Central memory CD4-positive, alpha-beta T cell (primary cell): Measurements from ENCODE around the gene ARL5A.
"Not testable (repeated sequence)": the region's sequence is repeated elsewhere in the genome, so short reads cannot be mapped to it uniquely, and the experiment has no call there.

Source experiments
- DNase-seq: peaks from one replicate; pipeline ENCODE4 v3.0.0; 2022
- total RNA-seq, 3 experiments: gene quantifications; one replicate each; lab custom pipeline; 2026; lab: John Stamatoyannopoulos, UW

ARL5A gene
- total RNA-seq: 31.4 to 105 (median 67.2) reads per million in 3 experiments

- peak; percentile 95 for DNase-seq
Measured at GRCh38 chr2:151828143-151828889, at the start of gene ARL5A. Gene ARL5A, minus strand, starts transcription at chr2:151828421. Its CDS starts 245 bp downstream, at chr2:151828176.

DNA sequence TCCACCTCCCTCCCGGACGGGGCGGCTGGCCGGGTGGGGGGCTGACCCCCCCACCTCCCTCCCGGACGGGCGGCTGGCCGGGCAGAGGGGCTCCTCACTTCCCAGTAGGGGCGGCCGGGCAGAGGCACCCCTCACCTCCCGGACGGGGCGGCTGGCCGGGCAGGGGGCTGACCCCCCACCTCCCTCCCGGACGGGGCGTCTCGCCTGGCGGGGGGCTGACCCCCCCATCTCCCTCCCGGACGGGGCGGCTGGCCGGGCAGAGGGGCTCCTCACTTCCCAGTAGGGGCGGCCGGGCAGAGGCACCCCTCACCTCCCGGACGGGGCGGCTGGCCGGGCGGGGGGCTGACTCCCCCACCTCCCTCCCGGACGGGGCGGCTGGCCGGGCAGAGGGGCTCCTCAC is 47.4 kb upstream of the ARL5A start:
- not testable (repeated sequence) for DNase-seq

DNA sequence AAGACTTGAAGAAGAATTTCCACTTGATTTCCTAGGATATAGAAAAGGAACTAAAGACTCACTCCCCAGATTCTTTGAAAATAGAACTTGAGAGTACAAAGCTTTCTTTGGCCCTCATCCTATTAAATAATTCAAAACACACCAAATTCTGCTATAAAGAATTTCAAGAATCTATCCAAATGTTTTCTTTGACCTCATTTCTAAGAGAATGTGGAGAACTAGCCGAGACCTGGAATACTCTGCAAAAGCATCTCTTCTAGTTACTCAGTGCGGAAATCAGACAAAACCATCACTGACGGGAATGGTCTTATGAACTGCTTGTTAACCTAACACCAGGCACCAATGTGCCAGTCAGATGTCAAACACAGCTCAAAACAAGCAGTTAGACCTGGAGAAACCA is 44.2 kb upstream of the ARL5A start:
- DNase-seq: no peak

GRCh38 chr2:151869291-151869690 is 41.1 kb upstream of the ARL5A start:
- no peak for DNase-seq

DNA sequence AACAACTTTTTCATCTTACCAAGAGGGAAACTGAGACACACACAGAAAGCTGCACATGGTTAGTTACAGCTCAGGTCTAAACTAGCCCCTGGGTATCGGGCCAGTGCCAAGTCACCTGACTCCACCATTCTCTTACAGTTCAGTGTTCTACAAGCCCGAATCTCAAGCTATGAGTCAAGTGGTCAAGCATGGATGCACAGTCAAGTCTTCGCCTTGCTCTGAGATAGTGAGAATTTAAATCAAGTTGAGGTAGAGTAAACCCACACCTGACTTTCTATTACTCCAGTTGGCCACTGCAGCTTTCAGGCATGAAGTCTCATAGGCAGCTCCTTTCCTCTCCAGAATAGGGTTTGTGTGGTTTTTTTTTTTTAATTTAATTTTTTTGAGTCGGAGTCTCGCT is 34.5 kb upstream of the ARL5A start:
- no peak for DNase-seq

DNA sequence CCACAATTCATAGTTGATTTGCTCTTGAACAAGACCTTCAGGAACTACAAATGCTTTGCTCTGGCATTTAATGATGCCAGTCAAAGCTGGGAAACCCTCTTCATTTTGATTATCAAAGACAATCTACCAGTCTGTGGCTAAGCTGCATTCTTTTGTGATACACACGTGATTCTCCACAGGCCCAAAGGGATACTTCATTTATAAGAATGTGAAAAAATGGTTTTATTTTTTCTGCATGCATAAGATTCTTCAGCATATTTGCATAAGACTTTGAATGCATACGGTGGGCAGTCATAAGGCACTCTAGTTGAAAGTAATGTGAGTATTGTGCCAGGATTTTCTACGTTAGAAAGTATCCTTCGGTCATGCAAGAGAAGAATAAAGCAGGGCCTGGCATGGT is 33.0 kb upstream of the ARL5A start:
- DNase-seq: no peak

DNA sequence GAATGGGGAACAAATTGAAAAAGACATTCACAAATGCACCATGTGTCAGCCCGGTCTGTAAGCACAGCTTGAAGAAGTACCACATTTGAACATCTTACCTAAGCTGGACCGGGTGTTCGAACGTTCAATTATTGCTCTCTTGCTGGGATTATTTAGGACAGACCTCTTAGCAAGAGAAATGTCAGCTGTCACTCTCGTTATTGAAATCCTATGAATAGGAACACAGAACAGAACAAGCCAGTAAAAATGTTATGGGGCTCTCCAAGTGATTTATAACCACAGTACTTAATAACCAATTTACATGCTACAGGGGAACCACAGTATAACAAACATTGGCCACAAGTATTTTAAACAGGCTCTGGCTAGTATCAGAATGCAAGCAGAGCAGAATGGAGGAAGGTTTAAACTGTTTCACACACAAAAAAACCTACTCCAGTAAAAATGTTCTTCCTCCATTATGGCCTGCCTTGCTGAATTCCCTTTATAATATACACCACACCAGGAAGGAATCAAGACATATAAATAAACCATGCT is 32.5 kb upstream of the ARL5A start:
- no peak for DNase-seq

GRCh38 chr2:151860210-151860609 is 32.0 kb upstream of the ARL5A start:
- no peak for DNase-seq

DNA sequence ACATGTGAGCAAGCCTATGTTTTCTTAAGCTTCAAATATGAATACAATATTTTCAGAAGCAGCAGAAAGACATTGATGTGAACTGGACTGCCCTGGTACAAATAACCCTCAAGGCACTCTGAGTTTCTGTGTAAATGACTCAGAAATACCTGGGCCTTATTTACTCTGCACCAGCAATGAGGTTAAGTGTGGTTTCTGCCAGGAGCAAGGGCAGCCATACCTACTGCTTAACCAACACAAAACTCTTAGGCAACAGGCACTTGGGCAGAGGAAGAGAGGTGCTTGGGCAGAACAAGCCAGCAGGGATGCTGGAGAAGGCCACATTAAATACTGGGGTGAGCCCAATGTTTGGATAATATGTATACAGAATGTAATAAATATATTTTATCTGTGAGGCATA is 29.4 kb upstream of the ARL5A start:
- no peak for DNase-seq

DNA sequence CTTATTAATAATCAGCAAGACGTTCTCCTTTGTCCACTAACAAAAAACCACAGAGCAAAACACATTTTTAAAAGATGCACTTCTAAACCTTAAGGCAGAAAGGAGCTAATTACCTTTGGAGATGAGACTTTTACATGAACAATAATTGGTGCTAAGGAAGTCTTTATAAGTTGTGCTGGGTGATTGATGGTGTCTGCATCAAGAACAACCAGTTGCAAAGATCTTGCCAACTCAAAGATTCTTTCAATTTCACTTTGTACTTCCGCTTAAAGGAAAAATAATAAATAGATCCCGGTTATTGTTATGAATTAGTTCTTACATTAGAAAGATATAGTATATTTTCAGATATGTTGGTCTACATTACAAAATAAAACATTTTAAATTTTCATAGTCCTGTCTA is 26.9 kb upstream of the ARL5A start:
- no peak for DNase-seq

DNA sequence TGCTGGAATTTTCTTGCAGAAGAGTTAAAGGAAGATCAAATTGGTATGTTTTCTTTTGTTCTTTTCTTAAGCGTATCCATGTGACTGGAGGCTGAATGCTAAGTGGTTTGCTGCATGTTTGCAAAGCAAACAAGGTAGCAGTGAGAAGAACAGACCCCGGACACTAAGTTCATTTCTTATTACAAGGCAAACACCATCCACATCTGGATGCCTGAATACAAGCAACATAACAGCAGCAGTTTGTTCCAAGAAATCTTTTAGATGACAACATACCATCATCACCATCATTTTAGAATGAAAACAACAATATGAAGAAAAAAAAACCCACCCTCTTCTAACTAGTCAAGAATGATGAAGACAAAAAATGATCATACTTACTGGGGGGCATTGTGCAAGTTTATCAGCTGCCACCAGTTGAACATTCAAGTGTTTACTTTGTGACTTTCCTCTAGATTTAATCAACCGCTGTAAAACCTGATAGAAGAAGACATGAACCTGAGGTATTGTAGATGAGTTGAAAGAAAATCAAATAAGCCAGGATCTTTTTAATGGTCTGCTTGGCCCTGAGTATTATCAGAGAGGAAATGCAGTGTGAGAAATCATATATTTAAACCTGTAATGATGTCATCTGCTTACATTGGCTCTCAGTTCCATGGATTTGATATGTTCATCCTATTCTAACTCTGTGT is 25.0 kb upstream of the ARL5A start:
- DNase-seq: no peak

DNA sequence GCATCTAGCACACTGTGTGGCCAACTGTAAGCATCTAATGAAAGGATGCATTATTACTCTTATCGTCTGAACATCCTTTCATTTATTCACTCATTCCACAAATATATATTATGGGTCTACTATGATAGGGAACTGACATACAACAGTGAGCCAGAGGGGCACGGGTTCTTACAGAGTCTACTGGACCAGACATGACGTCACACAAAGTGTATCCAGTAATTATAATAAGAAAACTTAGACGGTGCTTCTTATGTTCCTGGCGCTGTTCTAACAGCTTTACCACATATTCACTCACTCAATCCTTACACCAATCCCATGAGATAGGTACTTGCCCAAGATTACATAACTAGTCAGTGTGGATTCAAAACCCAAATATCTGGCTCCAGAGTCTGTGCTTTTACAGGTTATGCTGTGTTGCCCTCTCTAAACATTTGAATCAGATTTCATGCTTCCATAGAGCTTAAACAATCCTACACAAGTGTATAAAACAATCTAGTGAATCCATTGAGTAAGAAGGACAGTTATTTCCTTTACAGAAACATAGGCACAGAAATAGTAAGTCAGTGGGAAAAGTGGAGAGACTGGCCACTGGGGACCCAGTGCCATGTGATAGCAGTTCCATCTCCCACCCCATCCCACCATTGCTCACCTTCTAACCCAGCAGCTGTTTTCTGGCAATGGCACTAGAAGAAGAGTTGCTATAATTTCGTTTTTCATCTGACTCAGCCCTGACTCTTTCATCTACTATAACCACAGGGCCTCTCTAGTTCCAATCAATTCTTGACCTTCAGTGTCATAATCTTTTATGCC is 24.2 kb upstream of the ARL5A start:
- DNase-seq: no peak

- DNase-seq: no peak
Measured at GRCh38 chr2:151851761-151852160, 23.5 kb upstream of the ARL5A start.

DNA sequence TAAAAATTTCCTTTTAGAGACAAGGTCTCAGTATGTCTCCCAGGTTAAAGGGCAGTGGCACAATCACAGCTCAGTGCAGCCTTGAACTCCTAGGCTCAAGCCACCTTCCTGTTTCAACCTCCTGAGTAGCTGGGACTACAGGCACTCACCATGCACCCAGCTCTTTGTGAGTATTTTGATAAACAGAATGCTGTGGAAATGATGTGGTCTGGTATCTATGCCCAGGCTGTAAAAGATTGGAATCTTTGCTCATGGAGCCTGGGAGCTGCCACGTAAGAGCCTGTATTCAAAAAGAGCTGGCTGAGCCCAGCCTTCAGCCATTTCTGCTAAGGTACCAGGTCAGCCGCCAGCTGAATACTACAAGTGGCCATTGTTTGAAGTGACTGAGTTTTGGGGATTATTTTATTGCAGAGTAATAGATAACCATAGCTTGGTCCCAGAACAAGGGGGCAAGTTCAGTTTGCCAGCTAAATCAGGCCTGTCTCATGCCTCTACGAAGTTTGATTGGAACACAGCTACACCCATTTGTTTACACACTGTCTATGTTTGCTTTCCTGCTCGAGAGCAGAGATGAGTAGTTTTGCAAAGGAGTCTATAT is 21.3 kb upstream of the ARL5A start:
- no peak for DNase-seq

GRCh38 chr2:151845884-151846283 is 17.7 kb upstream of the ARL5A start:
- DNase-seq: no peak

GRCh38 chr2:151845481-151845880 is 17.3 kb upstream of the ARL5A start:
- DNase-seq: no peak

DNA sequence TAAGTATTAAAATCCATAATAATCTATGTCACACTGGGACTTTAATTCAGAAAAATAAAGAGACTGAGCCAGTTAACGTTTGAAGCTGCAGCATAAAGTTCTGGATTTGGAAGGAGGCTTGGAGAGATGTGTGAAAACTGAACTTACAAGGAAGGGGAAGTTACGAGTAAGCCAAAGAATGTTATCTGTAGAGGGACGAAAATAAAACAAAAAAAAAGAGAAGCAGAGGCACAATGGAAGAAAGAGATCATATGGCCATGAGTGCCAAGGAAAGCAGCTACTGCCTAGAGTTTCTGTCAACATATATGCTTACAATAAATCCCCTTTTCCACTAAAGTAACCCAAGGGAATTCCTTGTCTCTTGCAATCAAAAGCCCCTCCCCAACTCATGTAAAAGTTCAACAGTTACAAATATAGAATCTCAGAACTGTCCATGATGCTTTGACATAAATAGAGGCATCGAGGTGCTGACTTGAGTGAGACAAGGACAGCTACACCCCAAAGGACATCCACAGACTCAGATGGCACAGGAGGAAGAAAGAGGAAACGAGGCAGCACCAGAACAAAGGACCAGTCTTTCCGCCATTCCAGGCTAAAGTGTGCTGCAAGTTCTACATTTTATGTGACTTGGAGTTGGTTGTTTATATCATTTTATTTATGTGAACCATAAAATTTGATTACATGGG is 16.1 kb upstream of the ARL5A start:
- DNase-seq: no peak

DNA sequence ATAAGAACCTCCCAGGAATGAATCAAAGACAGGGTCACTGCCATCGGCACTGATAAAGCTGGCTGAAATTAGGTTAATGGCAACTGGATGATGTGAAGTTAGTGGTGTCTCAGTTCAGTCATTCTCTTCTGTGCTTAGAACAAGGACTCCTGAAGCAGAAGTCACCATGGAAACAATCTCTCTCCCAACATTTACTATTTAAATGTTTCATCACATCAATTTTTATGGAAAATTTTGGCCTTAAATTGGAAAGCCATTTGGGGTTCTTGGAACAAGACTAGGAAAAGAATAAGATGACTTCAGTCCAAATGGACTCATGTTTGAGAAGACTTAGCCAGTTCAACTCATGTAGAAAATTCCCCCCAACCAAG is 15.5 kb upstream of the ARL5A start:
- no peak for DNase-seq

DNA sequence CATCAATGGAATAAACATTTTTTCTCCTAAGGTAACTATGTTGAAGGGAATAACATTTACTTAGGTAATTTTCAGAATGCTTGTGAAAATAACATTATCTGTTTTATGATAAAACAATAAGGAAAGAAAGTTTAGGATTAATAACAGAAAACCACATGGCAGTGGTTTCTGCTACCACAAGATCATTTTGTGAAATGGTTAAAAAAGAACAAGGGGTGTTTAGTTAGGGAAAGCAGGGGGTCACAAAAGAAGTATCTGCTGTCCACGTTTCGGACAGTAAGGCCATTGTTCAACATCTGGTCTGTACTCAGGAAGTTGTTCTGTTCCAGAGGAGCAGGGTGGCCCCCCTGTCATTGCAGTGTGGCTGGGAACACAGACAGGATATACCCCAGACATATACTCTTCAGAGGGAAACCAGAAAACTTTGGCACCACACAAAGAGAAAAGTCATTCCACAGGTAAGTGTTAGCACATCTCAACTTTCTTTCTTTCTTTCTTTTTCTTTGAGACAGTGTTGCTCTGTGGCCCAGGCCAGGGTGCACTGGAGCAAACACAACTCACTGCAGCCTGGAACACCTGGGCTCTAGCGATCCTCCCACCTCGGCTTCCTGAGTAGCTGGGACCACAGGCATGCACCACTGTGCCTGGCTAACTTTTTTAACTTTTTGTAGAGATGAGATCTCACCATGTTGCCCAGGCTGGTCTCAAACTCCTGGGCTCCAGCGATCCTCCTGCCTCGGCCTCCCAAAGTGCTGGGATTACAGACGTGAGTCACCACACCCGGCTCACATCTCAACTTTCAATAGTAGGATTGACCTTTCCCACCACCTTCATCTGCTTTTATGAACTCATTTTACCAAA is 14.8 kb upstream of the ARL5A start:
- DNase-seq: no peak

DNA sequence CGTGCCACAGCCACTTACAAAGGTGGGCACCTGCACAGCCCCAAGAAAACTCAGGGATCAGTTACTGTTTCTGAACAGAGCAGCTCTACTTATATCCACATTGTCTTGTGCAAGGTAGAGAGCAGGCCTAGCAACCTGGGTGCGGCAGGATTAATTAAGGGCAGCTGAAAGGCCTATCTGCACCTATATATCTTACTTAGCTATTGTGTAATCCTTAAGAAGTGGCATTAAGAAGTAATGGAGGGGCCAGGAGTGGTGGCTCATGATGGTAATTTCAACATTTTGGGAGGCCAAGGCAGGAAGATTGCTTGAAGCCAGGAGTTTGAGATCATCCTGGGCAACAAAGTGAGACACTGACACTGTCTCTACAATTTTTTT is 12.8 kb upstream of the ARL5A start:
- no peak for DNase-seq
